Measurements from ENCODE around the gene WWOX.

Gene WWOX

GRCh38 chr16:78489631-78490030 is 390.2 kb downstream of the WWOX start:
- no peak overlapping the region for H3K4me3 ChIP-seq (ENCODE audit: low read depth, low read length)
- no peak for DNase-seq (ENCODE audit: low read depth)
- no peak for TF ChIP-seq CTCF (IDR thresholded peaks at IDR 0.05; ENCODE audit: control insufficient read depth, extremely low read depth, insufficient read depth)

- no peak overlapping the region for H3K4me3 ChIP-seq (ENCODE audit: low read depth, low read length)
- TF ChIP-seq CTCF (IDR thresholded peaks at IDR 0.05; ENCODE audit: control insufficient read depth, extremely low read depth, insufficient read depth), result no peak
These were observed 391.0 kb downstream of the WWOX start for GRCh38 chr16:78490431-78490830.

GRCh38 chr16:78490847-78491246 is 391.4 kb downstream of the WWOX start:
- no peak for DNase-seq (ENCODE audit: low read depth)

More at GRCh38 chr16:78490431-78490830, 391.0 kb downstream of the WWOX start:
- DNase-seq (ENCODE audit: low read depth), result no peak

GRCh38 chr16:78493573-78493972 is 394.1 kb downstream of the WWOX start:
- H3K4me3 ChIP-seq (ENCODE audit: low read depth, low read length), result no peak overlapping the region
- no peak for TF ChIP-seq CTCF (IDR thresholded peaks at IDR 0.05; ENCODE audit: control insufficient read depth, extremely low read depth, insufficient read depth)
- DNase-seq (ENCODE audit: low read depth), result no peak

More at GRCh38 chr16:78490847-78491246, 391.4 kb downstream of the WWOX start:
- H3K4me3 ChIP-seq (ENCODE audit: low read depth, low read length), result no peak overlapping the region
- TF ChIP-seq CTCF (IDR thresholded peaks at IDR 0.05; ENCODE audit: control insufficient read depth, extremely low read depth, insufficient read depth), result no peak

- TF ChIP-seq CTCF (IDR thresholded peaks at IDR 0.05; ENCODE audit: control insufficient read depth, extremely low read depth, insufficient read depth), result no peak
- DNase-seq (ENCODE audit: low read depth), result no peak
- H3K4me3 ChIP-seq (ENCODE audit: low read depth, low read length), result no peak overlapping the region
These were observed 394.7 kb downstream of the WWOX start for GRCh38 chr16:78494105-78494504.

GRCh38 chr16:78494674-78495073 is 395.2 kb downstream of the WWOX start:
- no peak overlapping the region for H3K4me3 ChIP-seq (ENCODE audit: low read depth, low read length)
- TF ChIP-seq CTCF (IDR thresholded peaks at IDR 0.05; ENCODE audit: control insufficient read depth, extremely low read depth, insufficient read depth), result no peak
- DNase-seq (ENCODE audit: low read depth), result no peak

- TF ChIP-seq CTCF (IDR thresholded peaks at IDR 0.05; ENCODE audit: control insufficient read depth, extremely low read depth, insufficient read depth), result no peak
These were observed 396.7 kb downstream of the WWOX start for GRCh38 chr16:78496189-78496588.

More at GRCh38 chr16:78496189-78496588, 396.7 kb downstream of the WWOX start:
- H3K4me3 ChIP-seq (ENCODE audit: low read depth, low read length), result no peak overlapping the region
- no peak for DNase-seq (ENCODE audit: low read depth)

Data from LNCaP clone FGC (cell line).